EL (cell line): ENCODE data around the gene SMIM27.
"Not testable (repeated sequence)": the region's sequence is repeated elsewhere in the genome, so short reads cannot be mapped to it uniquely, and the experiment has no call there.

Experiments used
- DNase-seq: peaks from one replicate; pipeline ENCODE4 v3.0.0-alpha.2; 2016

The SMIM27 gene

DNA sequence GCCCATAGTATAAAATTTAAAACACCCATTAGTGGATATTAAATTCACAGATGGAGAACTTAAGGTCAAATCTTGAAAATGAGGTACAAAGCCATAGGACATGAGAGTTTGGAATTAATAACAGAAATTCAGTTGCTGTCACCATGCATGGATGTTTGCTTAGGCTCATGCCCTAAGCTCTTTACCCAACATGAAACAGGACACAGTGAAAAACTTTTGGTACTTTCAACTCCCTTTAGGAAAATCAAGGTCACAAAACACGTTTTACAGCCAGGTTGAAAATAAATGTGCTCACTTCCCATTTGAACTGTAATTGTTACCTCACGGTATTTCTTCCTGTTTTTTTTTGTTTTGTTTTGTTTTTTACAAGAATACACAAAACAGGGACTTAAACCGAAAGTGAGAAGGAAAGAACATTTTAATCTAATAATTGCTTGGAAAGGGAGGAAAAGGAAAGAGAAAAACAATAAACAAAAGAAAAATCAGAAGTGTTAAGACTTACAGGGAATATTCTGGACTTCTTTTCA, 6.3 kb downstream of the SMIM27 start:
- no peak for DNase-seq

DNA sequence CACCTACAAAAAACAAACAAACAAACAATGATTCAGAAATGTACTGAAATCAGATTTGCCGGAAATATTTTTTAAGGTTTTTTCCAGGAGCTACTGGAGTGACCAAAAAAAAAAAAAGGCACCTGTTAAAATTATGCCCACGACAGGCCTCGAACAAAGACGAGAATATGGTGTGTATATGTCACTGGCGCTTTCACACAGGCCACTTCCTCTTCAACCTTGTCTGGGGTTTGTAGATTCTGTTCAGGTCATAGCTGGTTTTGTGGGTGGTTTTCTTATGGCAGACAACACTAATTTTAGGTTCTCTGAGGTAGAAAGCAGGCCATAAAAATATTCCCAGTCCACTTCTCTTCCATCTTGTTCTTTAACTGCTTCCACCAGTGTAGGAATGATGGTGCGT, 13.8 kb downstream of the SMIM27 start:
- DNase-seq, result no peak

DNA sequence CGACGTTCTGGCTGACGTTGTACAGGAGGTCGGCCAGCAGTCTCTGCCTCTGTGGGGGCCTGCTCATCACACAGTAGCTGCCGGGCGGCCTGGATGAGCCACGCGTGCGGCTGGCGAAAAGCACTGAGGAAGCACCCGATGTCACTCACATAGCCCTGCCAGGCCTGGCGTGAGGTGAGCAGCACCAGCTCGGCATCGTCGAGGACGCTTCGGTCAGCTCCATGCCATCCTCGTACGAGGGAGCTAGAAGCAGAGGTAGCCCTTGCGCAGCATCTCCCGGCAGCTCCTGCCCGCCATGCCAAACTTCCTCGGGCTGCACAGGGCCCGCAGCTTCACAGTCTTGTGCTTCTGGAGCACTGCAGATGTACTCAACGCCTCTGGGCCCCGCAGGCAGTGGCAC, 14.6 kb downstream of the SMIM27 start:
- DNase-seq, result no peak

DNA sequence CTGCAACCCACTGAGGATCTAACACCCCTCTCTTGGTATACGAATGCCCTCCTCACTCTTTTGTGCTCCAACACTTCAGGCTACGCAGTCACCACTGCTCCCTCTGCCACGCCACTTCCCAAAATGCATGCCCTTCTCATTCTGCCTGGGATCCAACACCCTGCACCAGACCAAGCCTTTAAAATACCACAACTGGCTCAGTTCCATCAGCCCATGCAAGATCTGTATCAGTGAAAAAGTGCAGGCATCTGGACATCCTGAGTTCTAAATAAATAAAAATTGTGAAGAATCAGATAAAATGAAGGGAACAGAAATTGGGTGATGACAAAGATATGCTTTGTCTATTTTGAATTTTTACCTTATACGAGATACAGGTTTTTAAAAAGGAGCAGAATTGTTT, 18.1 kb downstream of the SMIM27 start:
- no peak for DNase-seq

DNA sequence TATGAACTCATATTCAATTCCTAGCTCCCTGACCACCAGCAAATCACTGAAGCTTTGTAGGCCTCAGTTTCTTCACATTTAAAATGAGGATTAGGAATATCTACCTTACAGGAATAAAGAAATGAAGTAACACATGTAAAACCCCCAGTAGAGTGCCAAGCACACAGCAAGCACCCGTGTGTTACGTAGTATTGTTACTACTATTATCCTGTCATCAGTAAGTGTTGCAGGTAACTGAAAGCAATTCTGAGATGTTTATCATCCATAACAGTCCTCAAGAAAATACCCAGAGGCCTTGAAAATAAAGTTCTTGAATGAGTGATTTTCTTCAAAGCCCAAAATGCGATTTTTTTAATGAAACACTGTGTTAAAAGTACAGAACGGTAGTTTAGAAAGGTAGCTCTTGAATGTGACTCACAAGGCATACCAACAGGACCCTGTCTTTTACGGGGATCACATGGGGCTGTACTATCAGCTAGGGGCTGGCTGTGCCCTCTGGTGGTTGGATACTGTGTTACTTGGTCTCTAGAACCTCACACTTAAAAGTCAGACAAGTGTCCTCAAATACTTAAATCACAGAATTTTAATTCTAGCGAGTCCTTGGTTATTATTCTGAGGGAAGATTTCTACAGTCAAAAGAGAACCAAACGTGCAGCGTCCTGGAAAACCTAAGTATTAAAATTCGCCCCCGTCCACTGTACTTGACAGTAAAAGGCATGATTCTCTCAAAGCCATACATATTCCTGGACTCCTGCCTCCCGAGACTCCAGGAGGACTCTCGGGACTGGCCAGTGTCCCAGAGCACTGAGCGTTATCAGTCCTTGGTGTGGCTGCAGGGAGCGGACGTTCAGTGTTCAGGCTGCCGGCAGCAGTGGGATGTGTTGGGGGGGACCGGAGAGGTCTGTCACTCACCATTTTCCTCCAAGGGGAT, 20.1 kb downstream of the SMIM27 start:
- peak; percentile 83 for DNase-seq

DNA sequence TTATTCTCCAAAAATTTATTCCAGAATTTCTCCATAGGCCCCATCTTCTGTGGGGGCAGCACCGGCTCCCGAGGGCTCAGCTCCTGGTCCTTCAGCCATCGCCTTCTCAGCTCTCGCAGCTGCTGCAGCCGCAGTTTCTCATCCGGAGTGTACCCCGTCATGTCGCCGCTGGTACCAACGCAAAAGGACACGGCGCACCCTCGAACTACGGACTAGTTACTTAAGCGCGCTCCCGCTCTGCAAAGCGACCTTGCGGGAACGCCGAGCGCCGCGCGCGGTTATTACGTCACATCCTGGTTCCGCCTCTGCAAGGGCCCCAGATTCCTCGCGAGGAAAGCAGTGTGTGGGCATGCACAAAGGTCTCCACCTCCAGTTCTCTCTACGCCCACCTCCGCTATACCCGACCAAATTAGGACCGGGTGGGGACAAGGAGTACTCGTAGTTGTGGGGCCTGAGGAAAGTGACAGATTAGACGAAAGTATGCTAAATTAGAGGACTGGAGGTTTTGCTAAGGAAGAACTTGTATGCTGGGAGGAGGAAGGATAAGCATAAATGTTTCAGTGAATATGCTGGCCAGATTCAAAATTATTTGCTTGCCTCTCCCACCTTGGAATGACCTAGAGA, 20.9 kb downstream of the SMIM27 start, which contains the start of gene NDUFB6:
Gene NDUFB6, minus strand, starts transcription at position 260 of the 624 bp plus-strand sequence. Its CDS starts 99 bp downstream, at position 161.
- DNase-seq, result peak; percentile 93

DNA sequence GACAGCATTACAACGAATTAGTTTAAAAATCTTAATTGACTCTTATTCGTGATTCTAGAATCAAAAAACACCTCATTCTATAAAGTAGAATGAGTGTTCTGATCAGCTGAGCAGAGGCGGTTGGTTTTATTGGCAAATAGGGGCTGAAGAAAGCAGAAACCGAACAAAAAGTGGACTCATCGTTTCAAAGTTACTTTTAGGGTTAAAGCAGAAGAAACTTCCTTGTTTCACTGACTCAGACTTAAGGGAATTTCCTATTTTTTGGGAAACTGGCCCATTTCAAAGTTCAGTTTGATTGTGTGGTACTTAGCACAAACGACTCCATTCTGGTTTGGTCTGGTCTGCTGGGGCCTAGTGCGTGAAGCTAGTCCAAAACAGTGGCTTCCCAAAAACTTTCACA, 21.7 kb downstream of the SMIM27 start:
- DNase-seq, result no peak

DNA sequence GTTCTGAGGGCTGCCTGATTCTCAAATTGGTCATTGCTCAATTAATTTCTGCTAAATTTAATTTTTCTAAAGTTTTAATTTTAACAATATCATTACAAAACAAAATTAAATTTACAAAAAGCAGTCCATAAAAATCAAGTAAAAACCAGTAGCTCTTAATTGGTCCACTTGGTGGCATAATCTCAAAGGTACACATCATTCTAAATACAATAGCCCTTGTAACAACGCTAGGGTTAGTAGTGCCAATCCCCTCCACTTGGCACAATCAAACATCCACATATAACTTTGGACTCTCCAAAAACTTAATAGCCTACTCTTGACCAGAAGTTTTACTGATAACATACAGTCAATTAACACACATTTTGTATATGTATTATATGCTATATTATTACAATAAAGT, 22.7 kb downstream of the SMIM27 start:
- no peak for DNase-seq

DNA sequence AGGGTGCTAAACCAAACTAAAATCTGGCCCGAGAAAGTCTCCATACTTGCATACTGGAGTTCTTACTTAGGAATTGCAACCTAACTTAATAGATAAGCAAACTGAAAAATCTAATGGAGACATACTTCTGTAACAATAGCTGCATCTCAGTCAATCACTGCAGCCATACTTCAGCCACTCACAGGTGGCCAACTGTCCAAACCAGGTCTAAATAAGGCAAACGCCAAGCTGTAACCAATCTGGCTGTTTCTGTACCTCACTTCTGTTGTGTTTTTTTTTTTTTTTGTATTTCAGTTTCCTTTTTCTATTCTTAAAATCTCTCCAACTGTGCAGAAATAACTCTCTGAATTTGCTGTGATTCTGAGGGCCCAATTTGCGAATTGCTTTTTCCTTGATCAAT, 25.2 kb downstream of the SMIM27 start:
- DNase-seq, result no peak

DNA sequence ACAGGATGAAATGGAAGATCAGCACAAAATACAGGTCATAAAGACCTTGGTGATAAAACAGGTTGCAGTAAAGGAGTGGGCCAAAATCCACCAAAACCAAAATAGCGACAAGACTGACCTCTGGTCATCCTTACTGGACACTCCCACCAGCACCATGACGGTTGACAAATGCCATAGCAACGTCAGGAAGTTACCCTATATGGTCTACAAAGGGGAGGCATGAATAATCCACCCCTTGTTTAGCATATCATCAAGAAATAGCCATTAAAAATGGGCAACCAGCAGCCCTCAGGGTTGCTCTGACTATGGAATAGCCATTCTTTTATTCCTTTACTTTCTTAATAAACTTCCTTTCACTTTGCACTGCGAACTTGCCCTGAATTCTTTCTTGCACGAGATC, 26.8 kb downstream of the SMIM27 start:
- DNase-seq, result no peak

DNA sequence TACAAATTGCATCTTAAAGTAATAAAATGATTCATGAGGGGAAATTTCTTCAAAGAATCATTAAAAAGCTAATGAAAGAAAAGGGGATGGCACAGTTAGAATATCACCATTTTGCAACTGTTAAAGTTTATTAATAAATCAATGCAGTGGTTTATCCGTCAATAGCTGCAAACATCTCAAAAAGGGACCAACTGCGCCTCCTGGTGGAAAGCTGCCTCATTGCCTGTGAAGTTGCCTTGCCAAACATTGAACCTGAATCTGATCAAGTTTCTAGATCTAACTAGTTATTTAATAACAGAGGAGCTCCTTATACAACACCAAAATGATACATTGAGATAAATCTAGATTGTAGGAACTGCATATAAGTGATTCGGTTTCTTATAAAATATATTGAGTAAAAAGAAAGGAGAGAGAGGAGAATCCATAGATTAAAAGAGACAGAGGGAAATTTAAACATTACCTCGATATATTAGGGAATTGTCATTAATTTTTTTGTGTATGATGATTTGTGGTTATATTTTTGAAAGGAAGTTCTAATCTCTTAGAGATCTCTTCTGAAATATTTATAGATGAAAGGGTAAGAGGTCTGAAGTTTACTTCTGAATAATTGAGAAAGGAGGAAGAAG, 27.7 kb downstream of the SMIM27 start:
- DNase-seq, result peak; percentile 59

DNA sequence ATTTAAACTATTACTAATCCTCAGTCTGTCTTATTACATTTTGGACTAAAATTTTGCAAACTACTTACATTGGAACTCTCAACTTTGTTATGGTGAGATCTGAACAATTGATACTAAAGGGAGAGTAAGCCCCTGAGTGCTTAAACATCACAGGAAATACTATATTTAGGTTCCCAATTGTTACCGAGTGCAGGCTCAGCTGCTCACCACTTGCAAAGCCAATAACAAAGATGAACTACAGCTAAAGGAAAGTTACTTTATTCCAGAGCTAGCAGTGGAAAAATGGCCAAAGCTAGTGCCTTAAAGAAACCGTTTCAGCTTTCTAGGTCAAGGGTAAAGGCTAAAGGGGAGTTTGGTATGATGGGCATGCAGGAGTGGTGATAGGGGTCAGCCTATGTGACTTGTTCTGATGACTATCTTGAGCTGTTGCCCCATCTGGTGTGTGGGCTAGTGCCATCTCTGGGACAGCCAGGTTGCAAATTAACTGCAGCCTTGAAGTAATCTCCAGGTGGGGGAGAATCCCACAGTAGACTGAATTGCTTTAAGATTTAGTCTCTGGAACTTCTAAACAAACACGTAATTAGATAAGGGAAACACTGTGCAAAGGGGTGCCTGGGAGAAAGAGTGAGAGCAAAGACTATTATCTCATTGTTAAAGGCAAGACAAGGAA, 28.6 kb downstream of the SMIM27 start:
- DNase-seq, result no peak

DNA sequence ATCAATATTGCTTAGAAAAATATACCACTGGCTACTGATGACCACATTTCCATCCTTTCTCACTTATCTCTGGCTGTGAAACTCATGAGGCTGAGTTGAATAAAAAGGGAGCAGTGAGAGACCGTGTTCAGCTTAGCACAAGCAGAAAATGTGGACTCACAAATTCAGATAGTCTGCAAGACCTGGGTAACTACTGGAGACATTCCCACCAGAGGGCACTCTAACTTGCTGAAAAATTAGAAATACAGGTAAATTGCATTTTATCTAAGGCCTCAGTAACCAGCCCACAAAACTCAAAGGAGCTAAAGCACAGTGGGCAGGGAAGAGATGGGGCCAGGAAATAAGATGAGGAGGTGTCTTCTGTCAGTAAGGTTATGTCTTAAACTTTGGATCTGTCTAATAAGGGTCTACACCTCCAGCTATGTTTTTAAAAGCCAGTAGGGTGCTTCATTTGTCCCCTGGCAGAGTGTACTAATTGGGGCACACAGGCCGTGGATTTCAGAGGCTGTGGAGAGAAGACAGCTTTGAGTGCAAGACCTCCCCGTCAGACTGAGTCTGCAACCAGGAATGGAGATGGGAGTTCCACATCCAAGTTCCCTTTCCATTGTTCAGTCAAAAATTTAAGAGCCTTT, 29.5 kb downstream of the SMIM27 start:
- DNase-seq, result peak; percentile 58

DNA sequence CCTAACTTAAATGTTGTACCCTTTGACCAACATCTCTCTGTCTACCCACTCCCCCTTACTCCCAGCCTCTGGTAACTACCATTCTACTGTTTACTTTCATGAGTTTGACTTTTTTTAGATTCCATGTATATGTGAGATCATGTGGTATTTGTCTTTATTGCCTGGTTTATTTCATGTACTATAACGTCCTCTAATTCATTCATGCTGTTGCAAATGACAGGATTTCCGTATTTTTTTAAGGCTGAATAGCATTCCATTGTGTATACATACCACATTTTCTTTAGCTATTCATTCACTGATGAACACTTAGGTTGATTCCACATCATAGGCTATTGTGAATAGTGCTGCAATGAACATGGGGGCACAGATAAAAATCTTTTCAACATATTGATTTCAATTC, 32.7 kb downstream of the SMIM27 start:
- DNase-seq, result peak; percentile 28

DNA sequence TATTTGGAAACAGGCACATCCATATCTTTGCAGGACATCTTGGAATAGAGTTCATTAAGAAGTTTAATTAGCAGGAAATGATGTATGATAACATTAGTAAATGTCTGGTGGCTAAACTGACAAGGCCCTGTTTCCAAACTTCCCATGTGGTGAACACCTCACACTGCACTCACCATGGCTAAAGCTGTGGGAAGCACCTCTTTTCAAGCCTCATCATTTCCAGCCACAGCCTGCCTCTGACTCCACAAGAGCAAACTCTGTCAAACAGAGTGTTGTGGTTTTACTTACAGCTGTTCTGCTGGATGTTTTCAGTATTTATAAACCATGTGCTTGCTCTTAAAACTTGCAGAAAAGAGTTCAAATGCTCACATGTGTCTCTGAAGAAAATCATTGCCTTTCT, 35.8 kb downstream of the SMIM27 start:
- no peak for DNase-seq

DNA sequence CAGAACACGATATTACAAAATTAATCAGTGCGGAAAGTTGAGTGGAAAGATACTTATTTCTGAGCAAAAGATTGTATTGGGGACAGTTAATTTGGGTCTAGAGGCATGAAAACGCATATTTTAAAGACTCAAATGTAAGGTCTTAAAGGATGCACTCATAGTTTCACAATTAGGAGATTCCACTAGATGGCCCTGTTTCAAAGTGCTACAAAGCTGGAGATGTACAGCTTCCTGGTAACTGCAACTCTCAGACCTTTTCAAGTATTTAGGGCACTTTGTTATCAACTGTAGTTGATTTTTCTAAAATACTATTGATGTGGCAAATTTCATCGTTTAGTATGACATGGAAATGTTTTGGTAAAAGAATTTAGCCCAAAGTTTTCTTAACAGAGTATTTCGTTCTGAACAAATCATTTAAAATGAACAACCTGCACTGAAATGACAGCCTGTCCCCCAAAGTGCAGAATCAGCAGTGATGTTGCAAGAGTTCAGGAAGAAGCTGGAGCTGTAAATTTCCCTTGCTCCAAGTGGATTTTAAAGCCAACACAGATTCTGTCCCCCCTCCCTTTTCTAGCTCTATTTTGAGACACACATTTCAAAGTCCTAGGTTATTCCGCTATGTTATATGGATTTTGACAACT, 37.1 kb downstream of the SMIM27 start:
- DNase-seq, result peak; percentile 49

DNA sequence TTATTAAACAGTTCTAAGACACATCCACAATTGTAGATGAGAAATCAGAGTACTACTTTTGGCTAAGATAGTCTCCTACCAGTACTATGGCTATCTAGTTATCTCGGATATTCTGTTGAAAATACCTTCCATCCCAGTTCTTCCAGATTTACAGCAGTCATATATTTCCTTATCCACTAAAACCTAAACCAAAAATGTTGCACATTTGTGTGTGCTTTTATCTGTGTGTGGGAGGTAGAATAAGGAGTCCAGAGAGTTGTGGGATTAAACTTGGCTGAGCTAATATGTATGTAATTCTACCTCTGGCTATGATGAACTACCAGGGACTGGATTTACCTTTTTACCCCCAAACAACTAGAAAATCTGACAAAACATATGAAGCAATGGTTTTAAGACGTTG, 38.3 kb downstream of the SMIM27 start:
- DNase-seq, result no peak

DNA sequence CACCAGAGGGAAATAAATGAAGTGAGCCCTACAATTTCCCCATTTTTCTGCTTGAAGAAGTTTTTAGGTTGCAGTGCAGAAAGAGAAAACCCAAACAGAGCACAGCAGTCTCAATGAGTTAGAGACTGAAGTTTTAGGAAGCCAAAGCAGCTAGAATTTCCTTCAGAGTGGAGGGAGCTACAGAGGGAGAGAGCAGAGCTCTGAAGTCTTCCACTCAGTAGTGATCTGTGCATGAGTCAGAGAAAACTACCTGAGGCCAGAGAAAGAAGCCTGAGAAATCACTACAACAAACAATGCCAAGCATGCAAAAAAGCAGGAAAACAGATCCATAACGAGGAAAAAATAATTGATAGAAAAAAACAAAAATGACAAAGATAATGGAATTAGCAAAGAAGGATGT, 38.8 kb downstream of the SMIM27 start:
- no peak for DNase-seq

DNA sequence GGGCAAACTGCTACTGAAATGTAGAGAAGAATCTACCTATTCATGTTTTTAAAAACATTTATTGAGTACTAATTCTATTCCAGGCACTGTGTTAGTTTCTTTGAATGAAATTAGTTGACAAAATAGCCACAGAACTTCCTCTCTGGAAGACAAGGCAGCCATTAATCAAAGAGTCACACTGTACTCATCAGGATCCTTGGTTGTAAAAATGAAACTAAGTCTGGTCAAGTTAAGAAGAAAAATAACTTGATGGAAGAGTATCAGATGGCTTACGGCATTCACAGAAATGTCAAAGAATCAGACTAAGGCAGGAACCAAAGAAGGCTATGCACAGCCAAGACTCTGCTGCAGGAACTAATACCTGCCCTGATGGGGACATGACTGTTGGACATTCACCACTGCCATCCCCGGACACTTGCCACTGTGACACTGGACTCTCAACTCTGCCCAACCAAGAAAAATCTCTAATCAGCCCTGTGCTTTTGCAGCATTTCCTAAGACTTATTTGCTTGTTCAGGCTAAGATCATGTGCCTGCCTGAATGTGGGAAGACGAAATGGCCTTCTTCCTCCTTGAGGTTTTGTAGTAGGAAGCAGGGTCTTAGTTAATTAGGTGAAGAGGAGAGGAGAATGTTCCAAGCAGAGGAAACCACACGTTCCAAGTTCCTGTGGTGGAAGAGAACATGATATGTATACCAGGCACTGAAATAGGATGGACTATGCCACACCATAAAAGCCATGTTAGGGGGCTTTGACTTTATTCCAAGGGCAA, 44.2 kb downstream of the SMIM27 start:
- DNase-seq, result no peak

DNA sequence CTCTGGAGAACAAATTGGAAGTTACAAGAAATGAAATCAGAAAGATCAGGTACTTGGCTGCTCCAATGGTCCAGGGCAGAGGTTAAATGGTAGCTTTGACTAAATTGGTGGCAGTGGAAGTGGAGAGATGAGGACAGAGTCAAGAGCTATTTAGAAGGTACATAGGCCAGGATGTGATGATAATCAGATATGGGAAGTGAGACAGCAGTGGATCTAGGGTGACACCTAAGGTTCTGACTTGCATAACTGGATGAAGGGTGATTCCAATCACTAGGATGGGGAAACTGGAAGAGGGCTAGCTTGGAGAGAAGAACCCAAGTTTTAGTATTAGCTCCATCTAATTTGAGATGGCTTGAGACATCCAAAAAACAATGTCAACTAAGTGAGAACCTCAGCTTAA, 44.8 kb downstream of the SMIM27 start:
- DNase-seq, result no peak

DNA sequence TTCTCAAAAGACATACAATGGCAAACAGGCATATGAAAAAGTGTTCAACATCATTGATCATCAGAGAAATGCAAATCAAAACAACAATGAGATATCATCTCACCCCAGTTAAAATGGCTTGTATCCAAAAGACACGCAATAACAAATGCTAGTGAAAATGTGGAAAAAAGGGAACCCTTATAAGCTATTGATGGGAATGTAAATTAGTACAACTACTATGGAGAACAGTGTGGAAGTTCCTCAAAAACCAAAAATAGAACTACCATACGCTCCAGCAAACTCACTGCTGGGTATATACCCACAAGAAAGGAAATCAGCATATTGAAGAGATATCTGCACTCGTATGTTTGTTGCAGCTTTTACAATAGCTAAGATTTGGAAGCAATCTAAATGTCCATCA, 46.9 kb downstream of the SMIM27 start:
- not testable (repeated sequence) for DNase-seq
